Spleen (tissue), 11 donors: Measurements from ENCODE around the gene ZFAND2A. TPM values are rescaled to one million over a fixed set of nuclear protein-coding genes. Genes with fewer than 3 reads are reported as not detected.

ENCODE experiments used
- DNase-seq: peaks from one replicate; pipeline ENCODE4 v3.0.0-alpha.2; 2020
- H3K27ac ChIP-seq, 8 donors: fragments of 200-600 bp; sonication (generic) in 7 of 8; 1 replicate in 4 of 8; 2 replicates in 4 of 8; pipeline versions ENCODE4 v1.5.0 to v1.8.0; 2016 to 2021; ENCODE audit warnings: inconsistent platforms in 4 of 8, mild to moderate bottlenecking in 4 of 8, moderate library complexity in 1 of 8
- H3K27me3 ChIP-seq, 7 donors: fragments of 200-600 bp; sonication (generic) in 6 of 7; replicated peaks in 1 of 7; 1 replicate in 4 of 7; 2 replicates in 3 of 7; pipeline versions ENCODE4 v1.5.0 to v1.8.0; 2016 to 2021; ENCODE audit warnings: inconsistent platforms in 3 of 7, mild to moderate bottlenecking in 1 of 7
- H3K36me3 ChIP-seq, 6 donors: fragments of 200-600 bp; sonication (generic) in 5 of 6; 1 replicate in 4 of 6; 2 replicates in 2 of 6; pipeline versions ENCODE4 v1.5.0 to v1.8.0; 2016 to 2021; ENCODE audit warnings: inconsistent platforms in 2 of 6
- H3K4me1 ChIP-seq, 6 donors: fragments of 200-600 bp; sonication (generic) in 5 of 6; 1 replicate in 3 of 6; 2 replicates in 3 of 6; pipeline versions ENCODE4 v1.5.0 to v1.8.0; 2016 to 2021; ENCODE audit warnings: inconsistent platforms in 3 of 6
- H3K4me3 ChIP-seq, 8 donors: fragments of 200-600 bp; sonication (generic) in 7 of 8; 1 replicate in 4 of 8; 2 replicates in 4 of 8; pipeline versions ENCODE4 v1.5.0 to v1.8.0; 2016 to 2021; ENCODE audit warnings: inconsistent platforms in 4 of 8, mild to moderate bottlenecking in 4 of 8, moderate library complexity in 2 of 8
- H3K9me3 ChIP-seq, 8 donors: fragments of 200-600 bp; sonication (generic) in 7 of 8; 1 replicate in 4 of 8; 2 replicates in 4 of 8; pipeline versions ENCODE4 v1.5.0 to v1.8.0; 2016 to 2021; ENCODE audit warnings: inconsistent platforms in 4 of 8
- CTCF ChIP-seq, 11 experiments: fragments of 200-600 bp in 7 of 11; fragments of 450-650 bp in 4 of 11; sonication (generic) in 4 of 11; IDR thresholded peaks in 8 of 11; conservative IDR thresholded peaks in 3 of 11; 1 replicate in 7 of 11; 2 replicates in 4 of 11; pipeline versions ENCODE4 v1.4.0 to v1.8.0; 2016 to 2021; ENCODE audit warnings: antibody characterized with exemption in 11 of 11, inconsistent platforms in 4 of 11, mild to moderate bottlenecking in 1 of 11
- POLR2A ChIP-seq, 3 donors: fragments of 450-650 bp; IDR thresholded peaks; one replicate each; pipeline ENCODE4 v1.5.1; 2017; ENCODE audit warnings: antibody characterized with exemption in 3 of 3, mild to moderate bottlenecking in 1 of 3
- POLR2AphosphoS5 ChIP-seq, 3 donors: sonication (generic); formaldehyde crosslinking; IDR thresholded peaks; one replicate each; pipeline ENCODE4 v1.5.1; 2017; ENCODE audit warnings: antibody characterized with exemption in 3 of 3
- WGBS, 5 donors: extraction: QIAGEN DNeasy Blood & Tissue Kit in 3 of 5; methylation state at CpG; one replicate each; pipeline versions ENCODE4 v1.1.5 to v1.1.7; 2013 to 2018; 5-methylcytosine and 5-hydroxymethylcytosine counted together
- intact Hi-C: fragments of 100-400 bp; cut with DNase I; formaldehyde crosslinking; loops from one replicate; pipeline ENCODE4 v1.15.0; 2023; ENCODE audit warnings: low total_unique reads
- polyA plus RNA-seq, 3 donors: library from polyadenylated mRNA; stranded (reverse); fragments of 200-250 nt; gene quantifications; one replicate each; pipeline ENCODE4 v1.2.1, GENCODE V29; 2013
- total RNA-seq, 7 donors: library from RNA; depleted of rRNA in 3 of 7; stranded (reverse); fragments of >200 nt in 3 of 7; fragmentation: NEBNext Ultra II Directional in 4 of 7; extraction: Animal tissue kit (Norgen Biotek cat#: 25700) in 4 of 7; gene quantifications; one replicate each; pipeline versions ENCODE4 v1.1.0 to v1.2.1, GENCODE V29; 2016 to 2021
- donor health status: healthy with polysubstance abuse.
- donor health status: DM: no; HTN: no; CAD: no; lungs with moderate emphysema.
- donor health status: DM: no; HTN: no; CAD: no.
- donor health status: Bipolar disorder and iron deficiency.
- donor health status: healthy.
- donor health status: DM: no; HTN: no; CAD: no.
- donor health status: DM: yes; HTN: yes; CAD: no.

Gene ZFAND2A
- total and polyA plus RNA-seq, 10 donors, result 18.3 to 41.7 (median 24.4) TPM

- Histone ChIP-seq H3K4me1 (peaks cover 0 to 26% (median 13%) of the 10 kb centered on the region in 6 donors), H3K4me3 (peak overlapping the region in 7 of 8 donors; percentile 5 to 75 (median 41)), H3K36me3 (peaks cover 0 to 10% (median 3%) of the 10 kb centered on the region in 6 donors), H3K27ac (peak overlapping the region in 5 of 8 donors; percentile 25 to 81 (median 76)), H3K27me3 (no peaks in the 10 kb centered on the region), H3K9me3 (no peaks in the 10 kb centered on the region)
- 27 to 42% (median 36%) methylated on average over 43 of the region's 43 CpGs for WGBS, 5 donors
- TF ChIP-seq POLR2AphosphoS5 (IDR thresholded peaks at IDR 0.05) (peak; percentile 68 to 83 (median 79)), POLR2A (IDR thresholded peaks at IDR 0.05) (peak in 1 of 3 donors; percentile 53), CTCF (IDR thresholded peaks at IDR 0.05 in 8 of 11, conservative IDR thresholded peaks at IDR 0.05 in 3 of 11) (peak; percentile 37 to 97 (median 94))
- peak; percentile 85 for DNase-seq
- intact Hi-C loops, result loop anchor here (10.0 kb wide), 2 partner anchors 85 to 175 kb away; partner anchors contain the start of gene GPER1
Observed at GRCh38 chr7:1169409-1170368, 9.7 kb upstream of the ZFAND2A start.

- Histone ChIP-seq H3K4me3 (peak overlapping the region in 1 of 8 donors; percentile 53), H3K9me3 (no peaks in the 10 kb centered on the region), H3K36me3 (peaks cover 0 to 23% (median 6%) of the 10 kb centered on the region in 6 donors), H3K27ac (no peak overlapping the region), H3K27me3 (no peaks in the 10 kb centered on the region), H3K4me1 (peaks cover 0 to 26% (median 13%) of the 10 kb centered on the region in 6 donors)
- intact Hi-C loops, result no loop called here
- DNase-seq, result no peak
- WGBS, 5 donors, result 79 to 94% (median 89%) methylated on average over 11 of the region's 11 CpGs
- TF ChIP-seq POLR2AphosphoS5 (IDR thresholded peaks at IDR 0.05), result no peak
- no peak for TF ChIP-seq POLR2A (IDR thresholded peaks at IDR 0.05)
- no peak for TF ChIP-seq CTCF (IDR thresholded peaks at IDR 0.05 in 8 of 11, conservative IDR thresholded peaks at IDR 0.05 in 3 of 11)
Observed at GRCh38 chr7:1168422-1168821, 8.4 kb upstream of the ZFAND2A start.

- DNase-seq, result no peak
- 84 to 93% (median 87%) methylated on average over 7 of the region's 7 CpGs for WGBS, 5 donors
- Histone ChIP-seq H3K4me1 (peaks cover 0 to 25% (median 18%) of the 10 kb centered on the region in 6 donors), H3K4me3 (no peak overlapping the region), H3K27ac (no peak overlapping the region), H3K9me3 (no peaks in the 10 kb centered on the region), H3K27me3 (no peaks in the 10 kb centered on the region), H3K36me3 (peaks cover 0 to 37% (median 6%) of the 10 kb centered on the region in 6 donors)
- TF ChIP-seq POLR2A (IDR thresholded peaks at IDR 0.05) (no peak), CTCF (IDR thresholded peaks at IDR 0.05 in 8 of 11, conservative IDR thresholded peaks at IDR 0.05 in 3 of 11) (no peak), POLR2AphosphoS5 (IDR thresholded peaks at IDR 0.05) (no peak)
- intact Hi-C loops, result no loop called here
Observed at GRCh38 chr7:1164436-1164835, 4.4 kb upstream of the ZFAND2A start.

GRCh38 chr7:1163121-1163520 lies 3.1 kb upstream of the ZFAND2A start:
- Histone ChIP-seq H3K36me3 (peaks cover 0 to 37% (median 6%) of the 10 kb centered on the region in 6 donors), H3K4me3 (no peak overlapping the region), H3K4me1 (peaks cover 10 to 26% (median 23%) of the 10 kb centered on the region in 6 donors), H3K27ac (no peak overlapping the region), H3K9me3 (no peaks in the 10 kb centered on the region), H3K27me3 (no peaks in the 10 kb centered on the region)
- TF ChIP-seq POLR2A (IDR thresholded peaks at IDR 0.05) (no peak), POLR2AphosphoS5 (IDR thresholded peaks at IDR 0.05) (no peak), CTCF (IDR thresholded peaks at IDR 0.05 in 8 of 11, conservative IDR thresholded peaks at IDR 0.05 in 3 of 11) (no peak)
- intact Hi-C loops, result no loop called here
- no peak for DNase-seq
- WGBS, 5 donors, result 93 to 98% (median 96%) methylated on average over 12 of the region's 12 CpGs
